Caco-2 (cell line): ENCODE data around the gene CNTN2. TPM values are rescaled to one million over a fixed set of nuclear protein-coding genes. Genes with fewer than 3 reads are reported as not detected.
A peak's percentile ranks its signal among the peaks of the same experiment; 100 is the strongest.

Experiments used
- BruUV-seq: library from RNA; stranded (reverse); fragments of 400-500 nt; replicated peaks from 2 replicates; lab custom pipeline; 2021; lab: Mats Ljungman, UMichigan
- CTCF ChIA-PET: fragments of 300-600 bp; sonication (Branson Sonifier 250); formaldehyde crosslinking; loops from one replicate; lab custom pipeline; 2022; ENCODE audit warnings: antibody characterized with exemption; lab: Charles Lee
- POLR2A ChIA-PET: fragments of 300-600 bp; sonication (Branson Sonifier 250); formaldehyde crosslinking; loops from one replicate; lab custom pipeline; 2022; ENCODE audit warnings: antibody characterized with exemption; lab: Charles Lee
- DNase-seq, 2 experiments: peaks; one replicate each; pipeline versions ENCODE4 v3.0.0 to v3.0.0-alpha.2; 2020 to 2022
- H3K27me3 ChIP-seq: replicated peaks from 2 replicates; pipeline ENCODE4 v1.6.0; 2011; ENCODE audit warnings: low read length; ENCODE audit not compliant: control insufficient read depth, insufficient read depth
- H3K36me3 ChIP-seq: 2 replicates; pipeline ENCODE4 v1.5.1; 2011; ENCODE audit warnings: low read length; ENCODE audit not compliant: control insufficient read depth, insufficient read depth
- H3K4me1 ChIP-seq: fragments of 250-450 bp; sonication (Bioruptor Pico); 2 replicates; pipeline ENCODE4 v1.5.1; 2020; ENCODE audit warnings: mild to moderate bottlenecking
- H3K4me3 ChIP-seq: 2 replicates; pipeline ENCODE4 v1.5.1; 2011; ENCODE audit warnings: low read depth, mild to moderate bottlenecking, control low read depth, low read length
- H3K9me3 ChIP-seq: fragments of 250-450 bp; sonication (Bioruptor Pico); 2 replicates; pipeline ENCODE4 v1.5.1; 2020; ENCODE audit warnings: mild to moderate bottlenecking, moderate library complexity
- H3K27ac Mint-ChIP-seq: one replicate; pipeline ENCODE4 v1.8.0; 2022; ENCODE audit warnings: mixed read lengths; ENCODE audit not compliant: unreplicated experiment
- H3K27me3 Mint-ChIP-seq: one replicate; pipeline ENCODE4 v1.8.0; 2022; ENCODE audit warnings: mixed read lengths; ENCODE audit not compliant: insufficient read depth, unreplicated experiment
- H3K36me3 Mint-ChIP-seq: one replicate; pipeline ENCODE4 v1.8.0; 2022; ENCODE audit warnings: mild to moderate bottlenecking, mixed read lengths; ENCODE audit not compliant: insufficient read depth, unreplicated experiment
- H3K4me1 Mint-ChIP-seq: one replicate; pipeline ENCODE4 v1.8.0; 2022; ENCODE audit warnings: low read depth, mixed read lengths; ENCODE audit not compliant: unreplicated experiment
- H3K4me3 Mint-ChIP-seq: one replicate; pipeline ENCODE4 v1.8.0; 2022; ENCODE audit warnings: mild to moderate bottlenecking, moderate library complexity, mixed read lengths; ENCODE audit not compliant: unreplicated experiment
- H3K9me3 Mint-ChIP-seq: one replicate; pipeline ENCODE4 v1.8.0; 2022; ENCODE audit warnings: mixed read lengths; ENCODE audit not compliant: unreplicated experiment
- CTCF ChIP-seq, 2 experiments: fragments of 200-600 bp in 1 of 2; IDR thresholded peaks; 1 replicate in 1 of 2; 2 replicates in 1 of 2; pipeline versions ENCODE4 v1.5.1 to v1.8.0; 2011 to 2022; ENCODE audit warnings: antibody characterized with exemption in 1 of 2, control low read depth in 1 of 2, inconsistent platforms in 1 of 2, low read depth in 1 of 2, low read length in 1 of 2, mild to moderate bottlenecking in 1 of 2, moderate library complexity in 1 of 2; ENCODE audit not compliant: insufficient read depth in 1 of 2, severe bottlenecking in 1 of 2, unreplicated experiment in 1 of 2
- intact Hi-C: fragments of 100-400 bp; cut with micrococcal nuclease; formaldehyde crosslinking; loops from one replicate; pipeline ENCODE4 v1.10.0; 2022; ENCODE audit not compliant: unreplicated experiment
- total RNA-seq: library from RNA; stranded (reverse); gene quantifications from 2 replicates; pipeline ENCODE4 v1.2.3, GENCODE V29; 2022

CNTN2 gene
- total RNA-seq, 1 experiment from 2014 or later: not detected

GRCh38 chr1:205003358-205004131, 39.5 kb upstream of the CNTN2 start:
- Mint-ChIP-seq H3K27me3 (peaks cover 8% of the 10 kb centered on the region), H3K27ac (no peak overlapping the region), H3K4me1 (peaks cover 10% of the 10 kb centered on the region), H3K36me3 (no peaks in the 10 kb centered on the region), H3K4me3 (no peak overlapping the region), H3K9me3 (no peaks in the 10 kb centered on the region)
- TF ChIP-seq CTCF (IDR thresholded peaks at IDR 0.05; ENCODE audit: insufficient read depth in 1 of 2, low read depth in 1 of 2, low read length in 1 of 2, severe bottlenecking in 1 of 2, unreplicated experiment in 1 of 2): no peak
- intact Hi-C loops: no loop called here
- H3K9me3 ChIP-seq: no peaks in the 10 kb centered on the region
- no peaks in the 10 kb centered on the region for H3K27me3 ChIP-seq
- peak; percentile 53 to 61 for DNase-seq
- BruUV-seq: no TSS peak
- no peak overlapping the region for H3K4me3 ChIP-seq
- CTCF ChIA-PET: interaction anchor here (0.8 to 1.5 kb wide), 4 partner anchors 14 to 270 kb away, joined by 3 to 8 read pairs (median 4); no protein-coding TSS in a partner anchor
- H3K4me1 ChIP-seq: peaks cover 11% of the 10 kb centered on the region; the same call in 1 of the 2 replicates
- POLR2A ChIA-PET: no interaction called here
- H3K36me3 ChIP-seq: no peaks in the 10 kb centered on the region

- ChIA-PET CTCF (interaction anchor here (1.5 kb wide), 1 partner anchor 15 kb away, joined by 6 read pairs; no protein-coding TSS in a partner anchor), POLR2A (no interaction called here)
- no peak overlapping the region for H3K4me3 ChIP-seq
- no peaks in the 10 kb centered on the region for H3K9me3 Mint-ChIP-seq
- no TSS peak for BruUV-seq
- H3K27ac Mint-ChIP-seq: no peak overlapping the region
- H3K4me3 Mint-ChIP-seq: no peak overlapping the region
- H3K36me3 Mint-ChIP-seq: no peaks in the 10 kb centered on the region
- no peak for DNase-seq
- no peaks in the 10 kb centered on the region for H3K9me3 ChIP-seq
- TF ChIP-seq CTCF (IDR thresholded peaks at IDR 0.05; ENCODE audit: insufficient read depth in 1 of 2, low read depth in 1 of 2, low read length in 1 of 2, severe bottlenecking in 1 of 2, unreplicated experiment in 1 of 2): no peak
- intact Hi-C loops: no loop called here
- H3K27me3 Mint-ChIP-seq: peaks cover 8% of the 10 kb centered on the region
- no peaks in the 10 kb centered on the region for H3K27me3 ChIP-seq
- no peaks in the 10 kb centered on the region for H3K36me3 ChIP-seq
- peaks cover 10% of the 10 kb centered on the region for H3K4me1 Mint-ChIP-seq
- H3K4me1 ChIP-seq: peaks cover 11% of the 10 kb centered on the region; the same call in 1 of the 2 replicates
These were observed 38.7 kb upstream of the CNTN2 start for GRCh38 chr1:205004351-205004750.

- Histone ChIP-seq H3K36me3 (no peaks in the 10 kb centered on the region), H3K9me3 (no peaks in the 10 kb centered on the region), H3K4me3 (no peak overlapping the region), H3K27me3 (no peaks in the 10 kb centered on the region), H3K4me1 (peaks cover 7% of the 10 kb centered on the region)
- Mint-ChIP-seq H3K4me3 (no peak overlapping the region), H3K27ac (no peak overlapping the region), H3K27me3 (peaks cover 8% of the 10 kb centered on the region), H3K9me3 (no peaks in the 10 kb centered on the region), H3K4me1 (peaks cover 1% of the 10 kb centered on the region), H3K36me3 (no peaks in the 10 kb centered on the region)
- TF ChIP-seq CTCF (IDR thresholded peaks at IDR 0.05; ENCODE audit: insufficient read depth in 1 of 2, low read depth in 1 of 2, low read length in 1 of 2, severe bottlenecking in 1 of 2, unreplicated experiment in 1 of 2): no peak
- POLR2A ChIA-PET: no interaction called here
- no peak for DNase-seq
- no TSS peak for BruUV-seq
- intact Hi-C loops: no loop called here
- CTCF ChIA-PET: no interaction called here
These were observed 34.1 kb upstream of the CNTN2 start for GRCh38 chr1:205008896-205009295.
